Fibroblast of lung (primary cell): ENCODE data around the gene VAV2. TPM values are rescaled to one million over a fixed set of nuclear protein-coding genes. Genes with fewer than 3 reads are reported as not detected.
A peak's percentile ranks its signal among the peaks of the same experiment; 100 is the strongest.

Experiments used
- DNase-seq, 2 donors: peaks; one replicate each; pipeline versions ENCODE4 v3.0.0 to v3.0.0-alpha.2; 2010; ENCODE audit warnings: low read depth in 2 of 2
- H2AFZ ChIP-seq: 2 replicates; pipeline ENCODE4 v1.5.1; 2012; ENCODE audit warnings: low read length, control low read depth, inconsistent platforms
- H3K27ac ChIP-seq: 2 replicates; pipeline ENCODE4 v1.5.1; 2011; ENCODE audit warnings: low read length, control low read depth; ENCODE audit not compliant: insufficient read depth
- H3K27me3 ChIP-seq: 2 replicates; pipeline ENCODE4 v1.5.1; 2011; ENCODE audit warnings: mild to moderate bottlenecking, low read length; ENCODE audit not compliant: control insufficient read depth, insufficient read depth
- H3K36me3 ChIP-seq: 2 replicates; pipeline ENCODE4 v1.5.1; 2011; ENCODE audit warnings: low read length; ENCODE audit not compliant: control insufficient read depth, insufficient read depth
- H3K4me1 ChIP-seq: 2 replicates; pipeline ENCODE4 v1.5.1; 2011; ENCODE audit warnings: low read length; ENCODE audit not compliant: control insufficient read depth, insufficient read depth; ENCODE audit errors: extremely low read depth
- H3K4me2 ChIP-seq: 2 replicates; pipeline ENCODE4 v1.5.1; 2011; ENCODE audit warnings: low read length, control low read depth; ENCODE audit not compliant: insufficient read depth; ENCODE audit errors: extremely low read depth
- H3K4me3 ChIP-seq, 4 experiments: fragments of 200-600 bp in 1 of 4; sonication (generic) in 1 of 4; replicated peaks in 1 of 4; 2 replicates each; pipeline ENCODE4 v1.5.1; 2011 to 2016; ENCODE audit warnings: low read length in 4 of 4, low read depth in 3 of 4, mild to moderate bottlenecking in 3 of 4, control low read depth in 2 of 4, inconsistent platforms in 1 of 4, mixed read lengths in 1 of 4; ENCODE audit not compliant: insufficient read depth in 1 of 4; ENCODE audit errors: control extremely low read depth in 1 of 4
- H3K79me2 ChIP-seq: 2 replicates; pipeline ENCODE4 v1.5.1; 2012; ENCODE audit warnings: mild to moderate bottlenecking, low read length, inconsistent platforms; ENCODE audit not compliant: control insufficient read depth, insufficient read depth
- H3K9ac ChIP-seq: 2 replicates; pipeline ENCODE4 v1.5.1; 2011; ENCODE audit warnings: mild to moderate bottlenecking, low read length, control low read depth; ENCODE audit not compliant: insufficient read depth
- H3K9me3 ChIP-seq: 2 replicates; pipeline ENCODE4 v1.5.1; 2012; ENCODE audit warnings: low read depth, low read length; ENCODE audit not compliant: control insufficient read depth, insufficient read depth
- H4K20me1 ChIP-seq: 2 replicates; pipeline ENCODE4 v1.5.1; 2011; ENCODE audit warnings: low read length; ENCODE audit not compliant: control insufficient read depth, insufficient read depth; ENCODE audit errors: extremely low read depth
- CTCF ChIP-seq, 2 donors: IDR thresholded peaks in 1 of 2; conservative IDR thresholded peaks in 1 of 2; 1 replicate in 1 of 2; 2 replicates in 1 of 2; pipeline ENCODE4 v1.5.1; 2011 to 2012; ENCODE audit warnings: low read length in 2 of 2, control low read depth in 1 of 2, inconsistent platforms in 1 of 2, low read depth in 1 of 2, mild to moderate bottlenecking in 1 of 2
- EZH2 ChIP-seq: IDR thresholded peaks from 2 replicates; pipeline ENCODE4 v1.5.1; 2012; ENCODE audit warnings: low read length, control low read depth, mild to moderate bottlenecking; ENCODE audit errors: missing control alignments
- polyA plus RNA-seq, 2 donors: library from polyadenylated mRNA; depleted of rRNA in 1 of 2; stranded (reverse) in 1 of 2; unstranded in 1 of 2; fragments of >200 nt; gene quantifications; 2 replicates each; pipeline ENCODE4 v1.2.1, GENCODE V29; 2011 to 2012; ENCODE audit warnings: missing spikeins in 1 of 2
- total RNA-seq: library from RNA; depleted of rRNA; stranded (reverse); fragments of >200 nt; gene quantifications from 2 replicates; pipeline ENCODE4 v1.2.1, GENCODE V29; 2014

Gene VAV2
- total and polyA plus RNA-seq, 2 donors (not counting 1 experiment from before 2014, with no cell fraction given) = 13.7 to 17.7 TPM

- peak; percentile 39 to 86 for DNase-seq
- H3K4me3 ChIP-seq = no peak overlapping the region
- TF ChIP-seq EZH2 (no peak), CTCF (conservative IDR thresholded peaks at IDR 0.05 in 1 of 2, IDR thresholded peaks at IDR 0.05 in 1 of 2; ENCODE audit: low read depth in 1 of 2, low read length in 2 of 2) (no peak)
Measured at GRCh38 chr9:133818444-133818843, 173.7 kb downstream of the VAV2 start.

GRCh38 chr9:133815781-133816180 is 176.3 kb downstream of the VAV2 start:
- Histone ChIP-seq H3K36me3 (no peaks in the 10 kb centered on the region), H3K27me3 (no peaks in the 10 kb centered on the region), H3K79me2 (no peaks in the 10 kb centered on the region), H3K27ac (no peak overlapping the region), H3K9ac (no peak overlapping the region), H3K4me1 (peaks cover 2% of the 10 kb centered on the region), H3K9me3 (no peaks in the 10 kb centered on the region), H3K4me3 (no peak overlapping the region), H4K20me1 (no peaks in the 10 kb centered on the region), H3K4me2 (no peak overlapping the region), H2AFZ (no peak overlapping the region)
- no peak for TF ChIP-seq CTCF (conservative IDR thresholded peaks at IDR 0.05 in 1 of 2, IDR thresholded peaks at IDR 0.05 in 1 of 2; ENCODE audit: low read depth in 1 of 2, low read length in 2 of 2)
- no peak for TF ChIP-seq EZH2
- peak in 1 of 2 donors; percentile 38 for DNase-seq

More at GRCh38 chr9:133818444-133818843, 173.7 kb downstream of the VAV2 start:
- Histone ChIP-seq H3K4me2 (no peak overlapping the region), H3K79me2 (no peaks in the 10 kb centered on the region), H3K9me3 (no peaks in the 10 kb centered on the region), H3K9ac (no peak overlapping the region), H4K20me1 (no peaks in the 10 kb centered on the region), H3K27ac (no peak overlapping the region), H3K36me3 (no peaks in the 10 kb centered on the region), H3K27me3 (no peaks in the 10 kb centered on the region), H2AFZ (no peak overlapping the region), H3K4me1 (peaks cover 2% of the 10 kb centered on the region)

DNA sequence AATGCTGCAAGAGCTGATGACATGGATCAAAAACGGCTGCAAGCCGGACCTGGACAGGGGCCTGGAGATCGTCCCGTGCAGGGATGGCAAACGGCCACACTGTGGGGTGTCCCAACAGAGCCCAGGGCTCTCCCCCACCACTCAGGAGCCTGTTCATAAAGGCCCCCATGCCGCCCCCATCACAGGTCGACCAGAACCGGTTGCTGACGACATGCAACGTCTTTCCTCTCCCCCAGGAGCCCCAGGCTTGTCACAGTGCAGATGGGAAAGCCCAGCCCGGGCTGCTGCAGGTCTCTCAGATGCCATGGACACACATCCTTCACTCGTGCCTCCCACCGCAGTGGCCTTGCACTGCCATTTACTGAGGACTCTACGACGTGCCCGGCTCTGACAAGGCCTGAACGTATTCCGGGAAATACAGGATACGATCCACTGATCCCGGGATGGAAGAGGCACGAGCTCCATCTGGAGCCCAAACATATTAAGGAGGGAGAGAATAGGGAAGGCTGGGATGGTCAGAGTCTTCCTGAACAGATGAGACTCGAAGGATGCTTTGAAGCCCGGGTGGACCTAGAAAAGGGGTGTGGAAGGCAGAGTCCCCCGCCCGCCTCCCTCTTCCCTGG is 177.4 kb downstream of the VAV2 start:
- no peak overlapping the region for H2AFZ ChIP-seq
- no peak for DNase-seq
- H3K9ac ChIP-seq = peak overlapping the region; percentile 16
- H4K20me1 ChIP-seq = no peaks in the 10 kb centered on the region
- H3K79me2 ChIP-seq = no peaks in the 10 kb centered on the region
- no peak overlapping the region for H3K4me3 ChIP-seq
- H3K4me2 ChIP-seq = no peak overlapping the region
- H3K27ac ChIP-seq = no peak overlapping the region
- peaks cover 2% of the 10 kb centered on the region for H3K4me1 ChIP-seq
- TF ChIP-seq EZH2 (no peak), CTCF (conservative IDR thresholded peaks at IDR 0.05 in 1 of 2, IDR thresholded peaks at IDR 0.05 in 1 of 2; ENCODE audit: low read depth in 1 of 2, low read length in 2 of 2) (no peak)
- no peaks in the 10 kb centered on the region for H3K27me3 ChIP-seq
- H3K36me3 ChIP-seq = no peaks in the 10 kb centered on the region
- no peaks in the 10 kb centered on the region for H3K9me3 ChIP-seq
